DOHH2 (cell line): ENCODE data around the gene IDE.

Source experiments
- H3F3A ChIP-seq: fragments of 200-600 bp; sonication (generic), shearing (Covaris generic); 2 replicates; pipeline ENCODE4 v1.6.0; 2016; ENCODE audit warnings: antibody characterized with exemption, mild to moderate bottlenecking; ENCODE audit not compliant: control insufficient read depth, insufficient read depth
- H3K27ac ChIP-seq: fragments of 200-600 bp; sonication (generic); 2 replicates; pipeline ENCODE4 v1.5.1; 2014; ENCODE audit warnings: low read depth, mild to moderate bottlenecking, low read length, moderate library complexity
- H3K27me3 ChIP-seq: fragments of 200-600 bp; sonication (generic); 2 replicates; pipeline ENCODE4 v1.6.1; 2014; ENCODE audit warnings: mild to moderate bottlenecking, low read length, mixed read lengths; ENCODE audit not compliant: control insufficient read depth
- H3K36me3 ChIP-seq: fragments of 200-600 bp; sonication (generic); 2 replicates; pipeline ENCODE4 v1.6.1; 2014; ENCODE audit warnings: mild to moderate bottlenecking, low read length, moderate library complexity, mixed read lengths; ENCODE audit not compliant: control insufficient read depth
- H3K4me1 ChIP-seq: fragments of 200-600 bp; sonication (generic); 2 replicates; pipeline ENCODE4 v1.6.1; 2014; ENCODE audit warnings: mild to moderate bottlenecking, low read length, mixed read lengths; ENCODE audit not compliant: control insufficient read depth
- H3K4me2 ChIP-seq: fragments of 200-600 bp; sonication (generic); 2 replicates; pipeline ENCODE4 v1.6.0; 2014; ENCODE audit warnings: mild to moderate bottlenecking, low read length, moderate library complexity
- H3K4me3 ChIP-seq: fragments of 200-600 bp; sonication (generic); 2 replicates; pipeline ENCODE4 v1.5.1; 2014; ENCODE audit warnings: mild to moderate bottlenecking, low read length, mixed read lengths
- H3K79me2 ChIP-seq: fragments of 200-600 bp; sonication (generic); 2 replicates; pipeline ENCODE4 v1.6.1; 2014; ENCODE audit warnings: mild to moderate bottlenecking, low read length, mixed read lengths; ENCODE audit not compliant: control insufficient read depth
- H3K9me2 ChIP-seq: fragments of 200-600 bp; sonication (generic); replicated peaks from 2 replicates; pipeline ENCODE4 v1.6.1; 2014; ENCODE audit warnings: mild to moderate bottlenecking, low read length, mixed read lengths; ENCODE audit not compliant: control insufficient read depth
- H3K9me3 ChIP-seq: fragments of 200-600 bp; sonication (generic); 2 replicates; pipeline ENCODE4 v1.6.1; 2014; ENCODE audit warnings: antibody characterized with exemption, low read length, mixed read lengths; ENCODE audit not compliant: control insufficient read depth, insufficient read depth
- H4K20me1 ChIP-seq: fragments of 200-600 bp; sonication (generic); 2 replicates; pipeline ENCODE4 v1.6.0; 2014; ENCODE audit warnings: low read depth, mild to moderate bottlenecking, antibody characterized with exemption, low read length, moderate library complexity; ENCODE audit not compliant: control insufficient read depth, insufficient read depth
- EZH2phosphoT487 ChIP-seq: fragments of 200-600 bp; sonication (generic); IDR thresholded peaks from 2 replicates; pipeline ENCODE4 v1.6.1; 2017; ENCODE audit warnings: borderline replicate concordance, mild to moderate bottlenecking, antibody characterized with exemption, low read length, moderate library complexity, mixed read lengths
- TF ChIP-seq, protein P1 (sequence below): fragments of 200-600 bp; sonication (generic); IDR thresholded peaks from one replicate; pipeline ENCODE4 v1.5.1; 2014; ENCODE audit warnings: antibody characterized with exemption, mild to moderate bottlenecking, low read depth, low read length; ENCODE audit not compliant: poor library complexity, severe bottlenecking

The IDE gene

DNA sequence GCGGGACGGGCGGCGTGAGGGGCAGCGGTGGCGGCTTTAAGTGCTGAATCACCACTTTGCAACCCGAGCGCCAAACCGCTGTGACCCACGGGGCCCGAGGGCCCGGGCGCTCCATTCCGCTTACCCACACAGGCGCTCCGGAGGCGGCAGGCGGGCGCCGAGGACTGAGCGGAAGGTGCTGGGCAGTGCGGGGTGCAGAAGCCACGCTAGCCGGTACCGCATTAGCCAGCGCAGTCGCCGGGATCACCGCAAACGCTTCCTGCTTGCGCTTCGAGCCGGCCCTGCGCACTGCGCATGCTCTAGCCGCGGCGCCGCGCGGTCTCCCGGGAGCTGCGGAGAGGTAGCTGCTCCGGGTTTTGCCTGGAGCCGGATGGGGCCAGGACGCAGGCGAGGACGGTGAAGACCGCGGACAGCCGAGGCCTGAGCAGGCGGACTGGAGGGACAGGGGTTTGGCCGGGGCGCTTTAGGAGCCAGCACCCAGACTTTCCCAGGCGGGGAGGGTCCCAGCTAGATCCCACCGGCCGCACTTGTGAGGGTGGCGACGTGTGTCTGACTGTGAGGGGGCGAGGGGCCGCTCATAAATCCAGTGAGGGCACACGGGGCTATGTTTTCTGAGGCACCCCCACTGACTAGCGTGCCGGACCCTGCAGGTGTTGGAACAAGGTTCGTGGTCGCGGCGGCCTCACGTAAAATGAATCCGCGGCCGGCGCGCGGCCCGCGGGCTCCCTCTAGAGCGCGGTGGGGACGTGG, at the start of gene IDE:
TSS of gene IDE (minus strand) at position 296 of the 750 bp plus-strand sequence. CDS start at position 222, 74 bp downstream.
- H3K4me3 ChIP-seq = peak within 1 kb of the TSS; percentile 99
- H3K27me3 ChIP-seq = no peaks in the 10 kb centered on the region
- TF ChIP-seq, protein P1, sequence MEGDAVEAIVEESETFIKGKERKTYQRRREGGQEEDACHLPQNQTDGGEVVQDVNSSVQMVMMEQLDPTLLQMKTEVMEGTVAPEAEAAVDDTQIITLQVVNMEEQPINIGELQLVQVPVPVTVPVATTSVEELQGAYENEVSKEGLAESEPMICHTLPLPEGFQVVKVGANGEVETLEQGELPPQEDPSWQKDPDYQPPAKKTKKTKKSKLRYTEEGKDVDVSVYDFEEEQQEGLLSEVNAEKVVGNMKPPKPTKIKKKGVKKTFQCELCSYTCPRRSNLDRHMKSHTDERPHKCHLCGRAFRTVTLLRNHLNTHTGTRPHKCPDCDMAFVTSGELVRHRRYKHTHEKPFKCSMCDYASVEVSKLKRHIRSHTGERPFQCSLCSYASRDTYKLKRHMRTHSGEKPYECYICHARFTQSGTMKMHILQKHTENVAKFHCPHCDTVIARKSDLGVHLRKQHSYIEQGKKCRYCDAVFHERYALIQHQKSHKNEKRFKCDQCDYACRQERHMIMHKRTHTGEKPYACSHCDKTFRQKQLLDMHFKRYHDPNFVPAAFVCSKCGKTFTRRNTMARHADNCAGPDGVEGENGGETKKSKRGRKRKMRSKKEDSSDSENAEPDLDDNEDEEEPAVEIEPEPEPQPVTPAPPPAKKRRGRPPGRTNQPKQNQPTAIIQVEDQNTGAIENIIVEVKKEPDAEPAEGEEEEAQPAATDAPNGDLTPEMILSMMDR = no peak
- no peak for TF ChIP-seq EZH2phosphoT487
- peaks cover 11% of the 10 kb centered on the region; the same call in 1 of the 2 replicates for H4K20me1 ChIP-seq
- H3K9me3 ChIP-seq = no peaks in the 10 kb centered on the region
- H3K79me2 ChIP-seq = peaks cover 51% of the 10 kb centered on the region
- H3K4me1 ChIP-seq = peaks cover 31% of the 10 kb centered on the region
- peaks cover 26% of the 10 kb centered on the region for H3K36me3 ChIP-seq
- peak within 1 kb of the TSS; percentile 64 for H3K4me2 ChIP-seq
- peak within 1 kb of the TSS; percentile 82 for H3K27ac ChIP-seq
- no peaks in the 10 kb centered on the region for H3K9me2 ChIP-seq
- no peaks in the 10 kb centered on the region for H3F3A ChIP-seq

DNA sequence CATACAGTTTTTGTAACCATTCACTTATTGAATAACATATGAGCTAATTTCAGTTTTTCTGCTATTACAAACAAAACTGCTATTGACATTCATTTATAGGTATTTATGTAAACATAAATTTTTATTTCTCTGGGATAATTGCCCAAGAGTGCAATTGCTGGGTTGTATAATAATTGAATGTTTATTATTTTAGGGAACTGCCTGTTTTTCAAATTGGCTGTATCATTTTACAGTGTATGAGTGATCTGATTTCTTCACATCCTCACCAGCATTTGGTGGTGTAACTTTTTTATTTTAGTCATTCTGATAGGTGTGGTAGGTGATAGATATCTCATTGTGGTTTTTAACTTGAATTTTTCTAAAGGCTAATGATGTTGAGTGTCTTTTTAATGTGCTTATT, 45.5 kb upstream of the IDE start:
- no peak for TF ChIP-seq EZH2phosphoT487
- TF ChIP-seq, protein P1 = no peak
- H3K4me1 ChIP-seq = no peaks in the 10 kb centered on the region
- no peak overlapping the region for H3K27ac ChIP-seq
- no peaks in the 10 kb centered on the region for H3K9me3 ChIP-seq
- H3K4me3 ChIP-seq = no peak overlapping the region
- no peaks in the 10 kb centered on the region for H4K20me1 ChIP-seq
- H3F3A ChIP-seq = peaks cover 2% of the 10 kb centered on the region; the same call in 1 of the 2 replicates
- H3K4me2 ChIP-seq = no peak overlapping the region
- peaks cover 90% of the 10 kb centered on the region for H3K36me3 ChIP-seq
- H3K79me2 ChIP-seq = peaks cover 40% of the 10 kb centered on the region
- no peaks in the 10 kb centered on the region for H3K9me2 ChIP-seq
- no peaks in the 10 kb centered on the region for H3K27me3 ChIP-seq

DNA sequence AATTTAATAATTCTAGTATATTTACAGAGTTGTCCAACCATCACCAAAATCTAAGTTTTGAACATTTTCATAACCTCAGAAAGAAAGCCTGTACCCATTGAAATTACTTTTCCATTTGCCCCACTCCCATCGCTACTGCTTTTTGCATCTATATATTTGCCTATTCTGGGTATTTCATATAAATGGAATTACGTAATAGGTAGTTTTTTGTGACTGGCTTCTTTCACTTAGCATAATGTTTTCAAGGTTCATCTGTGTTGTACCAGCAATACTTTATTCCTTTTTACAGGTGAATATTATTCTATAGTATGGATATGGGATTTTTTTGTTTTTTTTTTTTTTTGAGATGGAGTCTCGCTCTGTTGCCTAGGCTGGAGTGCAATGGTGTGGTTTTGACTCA, 41.6 kb upstream of the IDE start:
- H3K4me1 ChIP-seq = no peaks in the 10 kb centered on the region
- H3K79me2 ChIP-seq = peaks cover 46% of the 10 kb centered on the region

More for the DNA sequence above, 41.6 kb upstream of the IDE start:
- H4K20me1 ChIP-seq = no peaks in the 10 kb centered on the region; the same call in 1 of the 2 replicates
- H3K4me2 ChIP-seq = no peak overlapping the region
- no peak overlapping the region for H3K27ac ChIP-seq
- H3K36me3 ChIP-seq = peaks cover 87% of the 10 kb centered on the region
- H3F3A ChIP-seq = peaks cover 8% of the 10 kb centered on the region
- H3K4me3 ChIP-seq = no peak overlapping the region
- no peaks in the 10 kb centered on the region for H3K27me3 ChIP-seq
- TF ChIP-seq, protein P1 = no peak
- TF ChIP-seq EZH2phosphoT487 = no peak
- H3K9me3 ChIP-seq = no peaks in the 10 kb centered on the region
- no peaks in the 10 kb centered on the region for H3K9me2 ChIP-seq
